CD4-positive, alpha-beta T cell treated with Interleukin-4 for 1 hour (primary cell): ENCODE results near the gene RPIA.
"Not testable (repeated sequence)": the region's sequence is repeated elsewhere in the genome, so short reads cannot be mapped to it uniquely, and the experiment has no call there.

ENCODE experiments used
- DNase-seq, 2 donors: peaks; one replicate each; pipeline ENCODE4 v3.0.0-alpha.2; 2020 to 2022

The RPIA gene

GRCh38 chr2:88796523-88796922 lies 105.0 kb downstream of the RPIA start:
- DNase-seq: not testable (repeated sequence)

- not testable (repeated sequence) for DNase-seq
These were observed 105.7 kb downstream of the RPIA start for GRCh38 chr2:88797164-88797563.
